Peyer's patch (tissue), 4 donors: ENCODE results near the gene TDRD3.

Experiments
- POLR2A ChIP-seq, 2 donors: fragments of 450-650 bp; IDR thresholded peaks; one replicate each; pipeline ENCODE4 v1.5.1; 2017; ENCODE audit warnings: antibody characterized with exemption in 2 of 2, mild to moderate bottlenecking in 2 of 2, moderate library complexity in 2 of 2
- TF ChIP-seq, protein P1 (sequence below), 6 experiments: fragments of 450-650 bp in 4 of 6; fragments of 200-600 bp in 2 of 6; sonication (generic) in 1 of 6; IDR thresholded peaks; one replicate each; pipeline ENCODE4 v1.5.1; 2017 to 2019; ENCODE audit warnings: antibody characterized with exemption in 6 of 6, mild to moderate bottlenecking in 3 of 6, moderate library complexity in 1 of 6

DNA sequence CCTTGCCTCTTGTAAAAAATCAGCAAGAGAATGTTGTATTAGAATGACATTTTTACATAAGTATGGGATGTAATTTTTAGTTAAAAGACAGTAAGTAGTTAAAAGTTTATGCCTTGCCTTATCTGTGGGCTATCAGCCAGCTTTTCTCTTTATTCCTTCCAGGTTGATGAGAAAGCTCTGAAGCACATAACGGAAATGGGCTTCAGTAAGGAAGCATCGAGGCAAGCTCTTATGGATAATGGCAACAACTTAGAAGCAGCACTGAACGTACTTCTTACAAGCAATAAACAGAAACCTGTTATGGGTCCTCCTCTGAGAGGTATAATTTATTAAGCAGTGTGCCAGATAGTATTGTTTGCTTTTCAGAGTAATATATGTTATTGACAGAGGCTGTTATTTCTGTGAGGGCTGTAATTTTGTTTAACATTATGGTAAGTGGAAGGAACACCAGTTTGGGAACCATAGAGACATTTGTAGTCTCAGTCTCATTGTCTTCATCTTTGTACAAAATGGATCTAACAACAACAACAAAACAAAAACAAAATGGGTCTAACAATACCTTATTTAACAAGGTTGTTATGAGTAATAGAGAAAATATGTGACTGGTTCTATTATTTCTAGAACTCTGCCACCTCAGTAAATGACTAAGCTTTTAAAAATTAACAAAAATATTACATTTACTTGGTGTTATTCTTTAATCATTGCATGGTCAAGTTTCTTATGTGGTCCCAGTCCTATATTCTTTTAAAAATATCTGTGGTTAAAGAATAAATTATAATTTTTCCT is 112.8 kb downstream of the TDRD3 start:
- TF ChIP-seq, protein P1, sequence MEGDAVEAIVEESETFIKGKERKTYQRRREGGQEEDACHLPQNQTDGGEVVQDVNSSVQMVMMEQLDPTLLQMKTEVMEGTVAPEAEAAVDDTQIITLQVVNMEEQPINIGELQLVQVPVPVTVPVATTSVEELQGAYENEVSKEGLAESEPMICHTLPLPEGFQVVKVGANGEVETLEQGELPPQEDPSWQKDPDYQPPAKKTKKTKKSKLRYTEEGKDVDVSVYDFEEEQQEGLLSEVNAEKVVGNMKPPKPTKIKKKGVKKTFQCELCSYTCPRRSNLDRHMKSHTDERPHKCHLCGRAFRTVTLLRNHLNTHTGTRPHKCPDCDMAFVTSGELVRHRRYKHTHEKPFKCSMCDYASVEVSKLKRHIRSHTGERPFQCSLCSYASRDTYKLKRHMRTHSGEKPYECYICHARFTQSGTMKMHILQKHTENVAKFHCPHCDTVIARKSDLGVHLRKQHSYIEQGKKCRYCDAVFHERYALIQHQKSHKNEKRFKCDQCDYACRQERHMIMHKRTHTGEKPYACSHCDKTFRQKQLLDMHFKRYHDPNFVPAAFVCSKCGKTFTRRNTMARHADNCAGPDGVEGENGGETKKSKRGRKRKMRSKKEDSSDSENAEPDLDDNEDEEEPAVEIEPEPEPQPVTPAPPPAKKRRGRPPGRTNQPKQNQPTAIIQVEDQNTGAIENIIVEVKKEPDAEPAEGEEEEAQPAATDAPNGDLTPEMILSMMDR (IDR thresholded peaks at IDR 0.05) = no peak
- no peak for TF ChIP-seq POLR2A (IDR thresholded peaks at IDR 0.05)
